OCI-LY3 (cell line): ENCODE measurements around the gene ZBTB7C.

Experiments
- H2AFZ ChIP-seq: fragments of 200-600, 300-600 bp; shearing (Covaris generic); 2 replicates; pipeline ENCODE4 v1.6.0; 2014; ENCODE audit warnings: antibody characterized with exemption, low read depth, low read length
- H3K27ac ChIP-seq: fragments of 200-600, 300-600 bp; sonication (generic); 2 replicates; pipeline ENCODE4 v1.5.1; 2014; ENCODE audit warnings: mild to moderate bottlenecking, low read length, moderate library complexity, mixed read lengths
- H3K27me3 ChIP-seq: fragments of 200-600, 300-600 bp; sonication (generic); 2 replicates; pipeline ENCODE4 v1.6.1; 2014; ENCODE audit warnings: low read depth, low read length, mixed read lengths
- H3K36me3 ChIP-seq: fragments of 200-600, 300-600 bp; sonication (generic); replicated peaks from 2 replicates; pipeline ENCODE3; 2014; ENCODE audit warnings: low read depth, low read length, mixed read lengths
- H3K4me1 ChIP-seq: fragments of 300-600, 200-600 bp; sonication (generic); 2 replicates; pipeline ENCODE4 v1.6.1; 2014; ENCODE audit warnings: low read length, mixed read lengths
- H3K4me2 ChIP-seq: fragments of 200-600, 300-600 bp; sonication (generic); 2 replicates; pipeline ENCODE4 v1.6.1; 2014; ENCODE audit warnings: low read length, mixed read lengths
- H3K4me3 ChIP-seq: fragments of 300-600, 200-600 bp; sonication (generic); 2 replicates; pipeline ENCODE4 v1.5.1; 2014; ENCODE audit warnings: antibody characterized with exemption, mild to moderate bottlenecking, low read length, moderate library complexity
- H3K79me2 ChIP-seq: fragments of 300-600, 200-600 bp; shearing (Covaris generic); 2 replicates; pipeline ENCODE4 v1.6.1; 2014; ENCODE audit warnings: mild to moderate bottlenecking, low read length, mixed read lengths
- H3K9ac ChIP-seq: fragments of 300-600, 200-600 bp; shearing (Covaris generic); 2 replicates; pipeline ENCODE4 v1.6.0; 2014; ENCODE audit warnings: mild to moderate bottlenecking, low read length, moderate library complexity
- H3K9me3 ChIP-seq: fragments of 200-600, 300-600 bp; shearing (Covaris generic); 2 replicates; pipeline ENCODE4 v1.6.1; 2014; ENCODE audit warnings: low read length, mixed read lengths; ENCODE audit not compliant: insufficient read depth
- H4K20me1 ChIP-seq: fragments of 200-600, 300-600 bp; sonication (generic); 2 replicates; pipeline ENCODE4 v1.6.1; 2016; ENCODE audit warnings: low read length, mixed read lengths; ENCODE audit not compliant: insufficient read depth
- EZH2phosphoT487 ChIP-seq: fragments of 200-600 bp; shearing (Covaris generic); IDR thresholded peaks from 2 replicates; pipeline ENCODE4 v1.6.1; 2018; ENCODE audit warnings: antibody characterized with exemption, mixed run types, low read depth
- TF ChIP-seq, protein P1 (sequence below): fragments of 200-600, 300-600 bp; sonication (generic); IDR thresholded peaks from 2 replicates; pipeline ENCODE4 v1.5.1; 2014; ENCODE audit warnings: antibody characterized with exemption, low read length, low read depth

The ZBTB7C gene

DNA sequence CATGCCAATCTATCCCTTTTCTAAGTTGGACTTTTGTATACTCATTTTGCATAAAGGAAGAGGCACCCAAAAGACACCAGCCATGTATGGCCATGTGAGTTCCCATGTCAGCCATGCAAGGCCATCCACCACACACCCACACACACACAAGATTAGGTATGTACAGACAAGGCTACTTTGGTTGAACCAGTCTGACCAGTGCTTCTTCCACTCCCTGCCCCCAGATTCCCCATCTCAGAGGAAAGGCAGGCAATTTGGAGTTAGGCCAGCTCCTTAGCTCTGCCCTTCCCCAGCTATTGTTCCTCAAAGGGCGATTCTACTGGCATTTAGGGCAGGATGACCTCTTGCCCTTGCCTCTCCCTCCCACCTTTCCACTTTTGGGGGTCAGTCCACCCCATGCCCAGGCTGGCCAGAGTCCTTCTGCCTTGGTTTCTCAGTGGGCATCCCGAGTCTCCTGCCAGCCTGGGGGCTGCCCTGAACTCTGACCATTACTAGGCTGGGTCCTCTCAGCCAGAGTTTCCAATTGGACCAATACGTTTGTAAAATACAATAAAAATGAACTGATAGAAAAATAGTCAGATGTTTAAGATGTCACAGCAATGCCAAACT lies 101.1 kb downstream of the ZBTB7C start:
- Histone ChIP-seq H3K27me3 (peaks cover 67% of the 10 kb centered on the region), H3K27ac (no peak overlapping the region), H4K20me1 (no peaks in the 10 kb centered on the region), H2AFZ (no peak overlapping the region), H3K4me2 (no peak overlapping the region), H3K9me3 (no peaks in the 10 kb centered on the region), H3K4me3 (no peak overlapping the region), H3K36me3 (no peaks in the 10 kb centered on the region), H3K9ac (no peak overlapping the region), H3K4me1 (no peaks in the 10 kb centered on the region), H3K79me2 (no peaks in the 10 kb centered on the region)
- TF ChIP-seq EZH2phosphoT487, result no peak
- TF ChIP-seq, protein P1, sequence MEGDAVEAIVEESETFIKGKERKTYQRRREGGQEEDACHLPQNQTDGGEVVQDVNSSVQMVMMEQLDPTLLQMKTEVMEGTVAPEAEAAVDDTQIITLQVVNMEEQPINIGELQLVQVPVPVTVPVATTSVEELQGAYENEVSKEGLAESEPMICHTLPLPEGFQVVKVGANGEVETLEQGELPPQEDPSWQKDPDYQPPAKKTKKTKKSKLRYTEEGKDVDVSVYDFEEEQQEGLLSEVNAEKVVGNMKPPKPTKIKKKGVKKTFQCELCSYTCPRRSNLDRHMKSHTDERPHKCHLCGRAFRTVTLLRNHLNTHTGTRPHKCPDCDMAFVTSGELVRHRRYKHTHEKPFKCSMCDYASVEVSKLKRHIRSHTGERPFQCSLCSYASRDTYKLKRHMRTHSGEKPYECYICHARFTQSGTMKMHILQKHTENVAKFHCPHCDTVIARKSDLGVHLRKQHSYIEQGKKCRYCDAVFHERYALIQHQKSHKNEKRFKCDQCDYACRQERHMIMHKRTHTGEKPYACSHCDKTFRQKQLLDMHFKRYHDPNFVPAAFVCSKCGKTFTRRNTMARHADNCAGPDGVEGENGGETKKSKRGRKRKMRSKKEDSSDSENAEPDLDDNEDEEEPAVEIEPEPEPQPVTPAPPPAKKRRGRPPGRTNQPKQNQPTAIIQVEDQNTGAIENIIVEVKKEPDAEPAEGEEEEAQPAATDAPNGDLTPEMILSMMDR, result no peak

- Histone ChIP-seq H3K4me3 (no peak overlapping the region), H3K9me3 (no peaks in the 10 kb centered on the region)
Observed at GRCh38 chr18:48306838-48307237, 102.3 kb downstream of the ZBTB7C start.

GRCh38 chr18:48304906-48305693 lies 104.1 kb downstream of the ZBTB7C start:
- no peak overlapping the region for H3K4me3 ChIP-seq
- H3K4me2 ChIP-seq, result no peak overlapping the region
- no peaks in the 10 kb centered on the region for H3K36me3 ChIP-seq
- H3K9ac ChIP-seq, result no peak overlapping the region
- H3K27me3 ChIP-seq, result peaks cover 42% of the 10 kb centered on the region
- no peak overlapping the region for H3K27ac ChIP-seq
- TF ChIP-seq, protein P1, result no peak
- no peak for TF ChIP-seq EZH2phosphoT487
- H2AFZ ChIP-seq, result no peak overlapping the region
- no peaks in the 10 kb centered on the region for H3K79me2 ChIP-seq
- no peaks in the 10 kb centered on the region for H4K20me1 ChIP-seq
- H3K4me1 ChIP-seq, result peaks cover 8% of the 10 kb centered on the region
- H3K9me3 ChIP-seq, result no peaks in the 10 kb centered on the region

More at GRCh38 chr18:48306838-48307237, 102.3 kb downstream of the ZBTB7C start:
- Histone ChIP-seq H3K36me3 (no peaks in the 10 kb centered on the region), H2AFZ (no peak overlapping the region), H3K4me1 (no peaks in the 10 kb centered on the region), H3K79me2 (no peaks in the 10 kb centered on the region), H3K4me2 (no peak overlapping the region), H3K27ac (no peak overlapping the region), H4K20me1 (no peaks in the 10 kb centered on the region), H3K9ac (no peak overlapping the region), H3K27me3 (peaks cover 59% of the 10 kb centered on the region)
- no peak for TF ChIP-seq EZH2phosphoT487
- TF ChIP-seq, protein P1, result no peak

DNA sequence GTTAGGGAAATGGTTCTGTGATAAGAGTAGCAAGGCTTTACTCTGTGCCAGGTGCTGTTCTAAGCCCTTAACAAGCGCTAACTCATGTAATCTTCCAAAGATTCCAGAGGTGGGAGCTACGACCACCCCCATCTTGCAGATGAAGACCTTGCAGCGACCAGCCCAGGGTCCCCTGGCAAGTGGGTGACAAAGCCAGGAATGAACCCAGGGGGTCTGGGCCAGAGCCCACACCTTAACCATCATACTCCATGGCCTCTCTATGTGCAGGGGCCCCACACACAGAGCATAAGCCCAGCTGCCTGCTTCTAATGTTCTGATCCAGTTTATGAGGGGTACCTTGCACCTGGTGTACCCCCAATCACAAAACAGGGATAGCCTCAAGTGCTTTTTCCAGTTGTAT lies 105.3 kb downstream of the ZBTB7C start:
- Histone ChIP-seq H3K4me2 (no peak overlapping the region), H3K4me1 (peaks cover 15% of the 10 kb centered on the region), H3K9me3 (no peaks in the 10 kb centered on the region), H3K4me3 (no peak overlapping the region), H4K20me1 (no peaks in the 10 kb centered on the region), H3K36me3 (no peaks in the 10 kb centered on the region), H3K9ac (no peak overlapping the region), H3K27me3 (peaks cover 33% of the 10 kb centered on the region), H3K79me2 (no peaks in the 10 kb centered on the region), H3K27ac (no peak overlapping the region), H2AFZ (no peak overlapping the region)
- TF ChIP-seq, protein P1, result no peak
- no peak for TF ChIP-seq EZH2phosphoT487
